ENCODE results near the gene LCE3A.

DNA sequence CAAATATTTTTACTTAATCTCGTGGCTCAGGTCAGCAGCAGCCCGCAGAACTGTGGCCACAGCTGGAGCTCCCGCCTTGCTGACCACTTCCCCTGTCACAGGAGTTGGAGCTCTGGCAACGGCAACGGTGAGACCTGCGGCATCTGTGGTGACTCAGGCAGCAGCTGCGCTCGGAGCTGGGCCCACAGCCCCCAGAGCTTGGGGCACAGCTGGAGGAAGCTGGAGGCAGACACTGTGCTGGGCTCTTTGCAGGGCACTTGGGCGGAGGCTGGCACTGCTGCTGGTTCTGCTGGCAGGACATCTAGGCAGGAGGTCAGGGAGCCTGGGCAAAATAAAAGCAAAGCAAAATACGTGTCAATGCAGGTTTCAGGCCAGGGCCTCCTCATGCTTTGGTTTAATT is at the start of gene LCE3A:
- TF ChIP-seq POLR2A (IDR thresholded peaks at IDR 0.05; ENCODE audit: low read length) (no peak), GATA1 (IDR thresholded peaks at IDR 0.05; ENCODE audit: low read depth, low read length) (no peak)
